WI38 (cell line): ENCODE data around the gene TMEM263.

Experiments used
- H3K4me3 ChIP-seq: 2 replicates; pipeline ENCODE4 v1.5.1; 2011; ENCODE audit warnings: low read depth, mild to moderate bottlenecking, control low read depth, low read length
- CTCF ChIP-seq: IDR thresholded peaks from 2 replicates; pipeline ENCODE4 v1.5.1; 2012; ENCODE audit warnings: low read depth, mild to moderate bottlenecking, control low read depth, low read length

The TMEM263 gene

GRCh38 chr12:107007411-107007810 lies 51.7 kb downstream of the TMEM263 start:
- TF ChIP-seq CTCF, result no peak
- H3K4me3 ChIP-seq, result no peak overlapping the region

GRCh38 chr12:107011519-107011918 lies 55.8 kb downstream of the TMEM263 start:
- TF ChIP-seq CTCF, result no peak

GRCh38 chr12:107012736-107013425 lies 57.2 kb downstream of the TMEM263 start:
- H3K4me3 ChIP-seq, result no peak overlapping the region
- no peak for TF ChIP-seq CTCF

More at GRCh38 chr12:107011519-107011918, 55.8 kb downstream of the TMEM263 start:
- no peak overlapping the region for H3K4me3 ChIP-seq

GRCh38 chr12:107014055-107014454 lies 58.3 kb downstream of the TMEM263 start:
- H3K4me3 ChIP-seq, result no peak overlapping the region
- no peak for TF ChIP-seq CTCF

- TF ChIP-seq CTCF, result no peak
- no peak overlapping the region for H3K4me3 ChIP-seq
Observed at GRCh38 chr12:107017042-107017441, 61.3 kb downstream of the TMEM263 start.

GRCh38 chr12:107019546-107019945 lies 63.8 kb downstream of the TMEM263 start:
- no peak overlapping the region for H3K4me3 ChIP-seq
- TF ChIP-seq CTCF, result no peak
